ENCODE results near the gene CKAP2L. TPM values are rescaled to one million over a fixed set of nuclear protein-coding genes. Genes with fewer than 3 reads are reported as not detected.

The CKAP2L gene
- polyA plus RNA-seq, 1 donor from 2014 or later = 0.78 TPM

DNA sequence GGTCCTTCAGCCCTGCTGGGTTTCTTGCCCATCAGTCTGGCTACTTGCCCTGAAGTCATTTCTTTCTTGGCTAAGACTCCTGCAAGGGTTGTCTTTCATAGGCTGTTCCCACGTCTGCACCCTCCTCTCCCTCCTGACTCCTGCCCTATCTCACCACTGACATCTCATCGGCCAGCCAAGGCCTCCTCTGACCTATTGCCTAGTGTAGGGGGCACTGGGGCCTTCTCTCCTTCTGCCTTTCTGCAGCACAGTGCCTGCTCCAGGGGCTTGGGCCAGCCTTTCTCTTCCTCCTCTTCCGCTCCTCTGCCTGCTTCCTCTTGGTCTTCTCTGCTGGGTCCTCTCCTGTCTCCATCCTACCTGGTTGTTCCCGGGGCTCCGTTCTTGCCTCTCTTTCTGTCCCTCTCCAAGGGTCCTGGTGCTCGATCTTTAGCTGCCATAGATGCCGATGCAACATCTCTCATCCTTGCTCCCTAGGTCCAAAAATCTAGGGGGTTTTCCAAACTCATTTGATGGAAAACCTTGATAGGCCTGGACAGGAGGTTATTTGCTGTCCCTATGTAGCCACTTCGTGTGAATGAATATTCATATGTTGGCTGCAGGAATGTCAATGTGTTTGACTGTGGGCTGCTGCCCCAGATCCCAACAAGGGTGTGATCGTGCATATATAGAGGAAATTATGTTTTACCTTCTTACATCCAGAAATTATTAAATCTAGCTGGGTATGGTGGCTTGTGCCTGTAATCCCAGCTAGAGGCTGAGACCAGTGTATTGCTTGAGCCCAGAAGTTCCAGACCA is 53.3 kb downstream of the CKAP2L start:
- TF ChIP-seq EP300 (conservative IDR thresholded peaks at IDR 0.05; ENCODE audit: poor library complexity, severe bottlenecking) (no peak), SMC3 (conservative IDR thresholded peaks at IDR 0.05; ENCODE audit: poor library complexity) (no peak), TAF1 (IDR thresholded peaks at IDR 0.05; ENCODE audit: low read depth) (no peak), RAD21 (conservative IDR thresholded peaks at IDR 0.05) (no peak), POLR2AphosphoS5 (IDR thresholded peaks at IDR 0.05) (no peak), MXI1 (conservative IDR thresholded peaks at IDR 0.05; ENCODE audit: poor library complexity, severe bottlenecking) (no peak), EZH2 (IDR thresholded peaks at IDR 0.05; ENCODE audit: borderline replicate concordance, insufficient read depth, low read length, poor library complexity, severe bottlenecking) (no peak)
- TF ChIP-seq, protein P1, sequence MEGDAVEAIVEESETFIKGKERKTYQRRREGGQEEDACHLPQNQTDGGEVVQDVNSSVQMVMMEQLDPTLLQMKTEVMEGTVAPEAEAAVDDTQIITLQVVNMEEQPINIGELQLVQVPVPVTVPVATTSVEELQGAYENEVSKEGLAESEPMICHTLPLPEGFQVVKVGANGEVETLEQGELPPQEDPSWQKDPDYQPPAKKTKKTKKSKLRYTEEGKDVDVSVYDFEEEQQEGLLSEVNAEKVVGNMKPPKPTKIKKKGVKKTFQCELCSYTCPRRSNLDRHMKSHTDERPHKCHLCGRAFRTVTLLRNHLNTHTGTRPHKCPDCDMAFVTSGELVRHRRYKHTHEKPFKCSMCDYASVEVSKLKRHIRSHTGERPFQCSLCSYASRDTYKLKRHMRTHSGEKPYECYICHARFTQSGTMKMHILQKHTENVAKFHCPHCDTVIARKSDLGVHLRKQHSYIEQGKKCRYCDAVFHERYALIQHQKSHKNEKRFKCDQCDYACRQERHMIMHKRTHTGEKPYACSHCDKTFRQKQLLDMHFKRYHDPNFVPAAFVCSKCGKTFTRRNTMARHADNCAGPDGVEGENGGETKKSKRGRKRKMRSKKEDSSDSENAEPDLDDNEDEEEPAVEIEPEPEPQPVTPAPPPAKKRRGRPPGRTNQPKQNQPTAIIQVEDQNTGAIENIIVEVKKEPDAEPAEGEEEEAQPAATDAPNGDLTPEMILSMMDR (IDR thresholded peaks at IDR 0.05; ENCODE audit: poor library complexity, severe bottlenecking) = no peak
- TF ChIP-seq, protein P2, sequence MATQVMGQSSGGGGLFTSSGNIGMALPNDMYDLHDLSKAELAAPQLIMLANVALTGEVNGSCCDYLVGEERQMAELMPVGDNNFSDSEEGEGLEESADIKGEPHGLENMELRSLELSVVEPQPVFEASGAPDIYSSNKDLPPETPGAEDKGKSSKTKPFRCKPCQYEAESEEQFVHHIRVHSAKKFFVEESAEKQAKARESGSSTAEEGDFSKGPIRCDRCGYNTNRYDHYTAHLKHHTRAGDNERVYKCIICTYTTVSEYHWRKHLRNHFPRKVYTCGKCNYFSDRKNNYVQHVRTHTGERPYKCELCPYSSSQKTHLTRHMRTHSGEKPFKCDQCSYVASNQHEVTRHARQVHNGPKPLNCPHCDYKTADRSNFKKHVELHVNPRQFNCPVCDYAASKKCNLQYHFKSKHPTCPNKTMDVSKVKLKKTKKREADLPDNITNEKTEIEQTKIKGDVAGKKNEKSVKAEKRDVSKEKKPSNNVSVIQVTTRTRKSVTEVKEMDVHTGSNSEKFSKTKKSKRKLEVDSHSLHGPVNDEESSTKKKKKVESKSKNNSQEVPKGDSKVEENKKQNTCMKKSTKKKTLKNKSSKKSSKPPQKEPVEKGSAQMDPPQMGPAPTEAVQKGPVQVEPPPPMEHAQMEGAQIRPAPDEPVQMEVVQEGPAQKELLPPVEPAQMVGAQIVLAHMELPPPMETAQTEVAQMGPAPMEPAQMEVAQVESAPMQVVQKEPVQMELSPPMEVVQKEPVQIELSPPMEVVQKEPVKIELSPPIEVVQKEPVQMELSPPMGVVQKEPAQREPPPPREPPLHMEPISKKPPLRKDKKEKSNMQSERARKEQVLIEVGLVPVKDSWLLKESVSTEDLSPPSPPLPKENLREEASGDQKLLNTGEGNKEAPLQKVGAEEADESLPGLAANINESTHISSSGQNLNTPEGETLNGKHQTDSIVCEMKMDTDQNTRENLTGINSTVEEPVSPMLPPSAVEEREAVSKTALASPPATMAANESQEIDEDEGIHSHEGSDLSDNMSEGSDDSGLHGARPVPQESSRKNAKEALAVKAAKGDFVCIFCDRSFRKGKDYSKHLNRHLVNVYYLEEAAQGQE (IDR thresholded peaks at IDR 0.05; ENCODE audit: borderline replicate concordance) = no peak
- Histone ChIP-seq H3F3A (ENCODE audit: insufficient read depth, low read length, poor library complexity, severe bottlenecking) (no peaks in the 10 kb centered on the region), H3K79me2 (replicated peaks; ENCODE audit: insufficient read depth, low read length) (no peaks in the 10 kb centered on the region), H3K9me2 (ENCODE audit: insufficient read depth, low read length) (no peaks in the 10 kb centered on the region), H3K9ac (ENCODE audit: low read length) (no peak overlapping the region), H3K9me3 (ENCODE audit: low read length) (no peaks in the 10 kb centered on the region), H3K27ac (ENCODE audit: low read length) (no peak overlapping the region), H2AFZ (ENCODE audit: low read depth, low read length) (no peak overlapping the region), H4K20me1 (ENCODE audit: insufficient read depth) (no peaks in the 10 kb centered on the region), H3K4me3 (ENCODE audit: low read length) (no peak overlapping the region), H3K36me3 (ENCODE audit: insufficient read depth, low read length) (no peaks in the 10 kb centered on the region), H3K27me3 (ENCODE audit: insufficient read depth, low read depth, low read length) (no peaks in the 10 kb centered on the region), H3K4me2 (ENCODE audit: low read length) (no peak overlapping the region)

DNA sequence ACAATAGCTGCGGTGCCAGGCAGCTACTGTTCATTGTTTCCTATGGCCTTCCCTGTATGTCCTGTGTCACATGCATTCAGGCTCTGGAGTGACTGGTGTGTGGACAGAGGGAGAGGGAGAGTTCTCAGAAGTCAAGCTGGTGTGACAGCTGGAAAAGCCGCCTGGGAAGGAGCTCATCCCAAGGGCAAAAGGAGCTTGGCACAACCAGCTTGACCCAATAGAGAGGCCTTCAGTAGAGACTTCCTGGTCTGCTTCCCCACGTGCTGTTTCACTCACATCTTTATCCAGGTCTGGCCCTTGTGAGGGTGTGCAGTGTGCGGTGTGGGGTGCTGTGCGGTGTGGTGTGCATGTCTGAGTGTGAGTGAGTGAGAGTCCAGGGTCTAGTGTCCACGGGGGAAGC is 54.7 kb downstream of the CKAP2L start:
- Histone ChIP-seq H3K79me2 (replicated peaks; ENCODE audit: insufficient read depth, low read length) (no peaks in the 10 kb centered on the region), H2AFZ (ENCODE audit: low read depth, low read length) (no peak overlapping the region), H4K20me1 (ENCODE audit: insufficient read depth) (no peaks in the 10 kb centered on the region), H3F3A (ENCODE audit: insufficient read depth, low read length, poor library complexity, severe bottlenecking) (no peaks in the 10 kb centered on the region), H3K27me3 (ENCODE audit: insufficient read depth, low read depth, low read length) (no peaks in the 10 kb centered on the region), H3K9me2 (ENCODE audit: insufficient read depth, low read length) (no peaks in the 10 kb centered on the region), H3K9me3 (ENCODE audit: low read length) (no peaks in the 10 kb centered on the region), H3K4me3 (ENCODE audit: low read length) (no peak overlapping the region), H3K4me2 (ENCODE audit: low read length) (no peak overlapping the region), H3K27ac (ENCODE audit: low read length) (no peak overlapping the region), H3K36me3 (ENCODE audit: insufficient read depth, low read length) (no peaks in the 10 kb centered on the region), H3K9ac (ENCODE audit: low read length) (no peak overlapping the region)
- TF ChIP-seq MXI1 (conservative IDR thresholded peaks at IDR 0.05; ENCODE audit: poor library complexity, severe bottlenecking) (no peak), EZH2 (IDR thresholded peaks at IDR 0.05; ENCODE audit: borderline replicate concordance, insufficient read depth, low read length, poor library complexity, severe bottlenecking) (no peak), TAF1 (IDR thresholded peaks at IDR 0.05; ENCODE audit: low read depth) (no peak), RAD21 (conservative IDR thresholded peaks at IDR 0.05) (no peak), SMC3 (conservative IDR thresholded peaks at IDR 0.05; ENCODE audit: poor library complexity) (no peak), EP300 (conservative IDR thresholded peaks at IDR 0.05; ENCODE audit: poor library complexity, severe bottlenecking) (no peak), POLR2AphosphoS5 (IDR thresholded peaks at IDR 0.05) (no peak)
- TF ChIP-seq, protein P1 (IDR thresholded peaks at IDR 0.05; ENCODE audit: poor library complexity, severe bottlenecking) = no peak
- TF ChIP-seq, protein P2 (IDR thresholded peaks at IDR 0.05; ENCODE audit: borderline replicate concordance) = no peak
